Measurements from ENCODE around the gene UCN3. TPM values are rescaled to one million over a fixed set of nuclear protein-coding genes. Genes with fewer than 3 reads are reported as not detected.

Gene UCN3
- total RNA-seq, 1 experiment from 2014 or later = not detected

DNA sequence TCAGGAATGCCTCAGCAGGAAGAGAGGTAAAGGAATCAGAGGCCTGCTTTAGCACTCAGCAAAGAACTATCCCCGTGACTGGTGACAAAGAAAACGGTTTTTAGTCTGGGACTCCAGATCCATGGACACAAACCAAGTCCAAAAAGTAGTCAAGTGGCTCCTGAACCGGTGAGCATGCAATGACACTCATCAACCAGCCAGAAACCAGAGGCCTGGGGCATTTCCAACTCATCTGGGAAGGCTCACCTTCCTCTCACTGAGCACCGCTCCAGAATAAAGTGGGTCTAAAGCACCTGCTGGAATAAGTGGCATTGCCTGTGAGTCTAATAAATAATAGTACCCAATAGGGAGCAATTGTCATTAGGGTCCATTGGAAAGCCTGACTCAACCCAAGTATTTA, 17.9 kb upstream of the UCN3 start:
- H2BK15ac ChIP-seq (ENCODE audit: low read depth, low read length) = no peak overlapping the region
- WGBS (ENCODE audit: extremely low coverage, insufficient read length, low lambda C conversion rate) = no CpG with 5 or more reads among the region's 4 CpGs
- H3K23me2 ChIP-seq (ENCODE audit: insufficient read length, low read depth, low read length, poor library complexity, severe bottlenecking) = no peaks in the 10 kb centered on the region
- no peaks in the 10 kb centered on the region for H3K9me3 ChIP-seq (ENCODE audit: control insufficient read depth, low read depth, low read length)
- no peaks in the 10 kb centered on the region; the same call in 1 of the 2 replicates for H3K27me3 Mint-ChIP-seq (ENCODE audit: low read depth)
- H4K8ac ChIP-seq (replicated peaks; ENCODE audit: insufficient read length, low read depth, low read length) = no peak overlapping the region
- H3K9me3 Mint-ChIP-seq = peaks cover 0 to 25% of the 10 kb centered on the region in 2 experiments; a peak in 2 of 5 replicates
- H2BK20ac ChIP-seq (ENCODE audit: low read depth, low read length, poor library complexity, severe bottlenecking) = no peak overlapping the region
- H2BK120ac ChIP-seq (ENCODE audit: low read depth, low read length, poor library complexity, severe bottlenecking) = no peak overlapping the region
- no peak overlapping the region for H3K56ac ChIP-seq (ENCODE audit: insufficient read length, low read depth, low read length)
- no peaks in the 10 kb centered on the region for H3K4me1 ChIP-seq (ENCODE audit: insufficient read depth, low read length)
- H2AK5ac ChIP-seq (ENCODE audit: insufficient read length, low read length) = no peak overlapping the region
- H4K91ac ChIP-seq (ENCODE audit: insufficient read length, low read depth, low read length) = no peak overlapping the region
- H4K20me1 ChIP-seq (ENCODE audit: control insufficient read depth, insufficient read depth, insufficient read length) = no peaks in the 10 kb centered on the region
- H3K4me3 Mint-ChIP-seq = no peak overlapping the region
- H2AFZ ChIP-seq (ENCODE audit: low read length) = no peak overlapping the region
- no peaks in the 10 kb centered on the region for H3K27me3 ChIP-seq (ENCODE audit: insufficient read depth, low read length)
- H3K4me2 ChIP-seq (ENCODE audit: insufficient read depth, insufficient read length, low read length) = no peak overlapping the region
- DNase-seq = no peak
- H3T11ph ChIP-seq (ENCODE audit: low read length) = no peak overlapping the region
- no peaks in the 10 kb centered on the region for H3K36me3 Mint-ChIP-seq (ENCODE audit: insufficient read depth in 1 of 3, low read depth in 3 of 3)
- no peak overlapping the region for H3K14ac ChIP-seq (ENCODE audit: insufficient read depth, low read length)
- no peak overlapping the region for H3K4ac ChIP-seq (ENCODE audit: low read depth, low read length)
- H3K4me1 Mint-ChIP-seq = peaks cover 4 to 5% of the 10 kb centered on the region in 2 experiments; a peak in 3 of 4 replicates
- H3K27ac Mint-ChIP-seq = no peak overlapping the region; a peak in 1 of 7 replicates
- no peaks in the 10 kb centered on the region for H3K79me2 ChIP-seq (ENCODE audit: insufficient read depth, low read length)
- H3K79me1 ChIP-seq (ENCODE audit: insufficient read depth, low read depth, low read length, poor library complexity, severe bottlenecking) = no peaks in the 10 kb centered on the region
- H2BK12ac ChIP-seq (ENCODE audit: insufficient read length, low read depth, low read length) = no peak overlapping the region
- H2BK5ac ChIP-seq (ENCODE audit: insufficient read length, low read length) = no peak overlapping the region
- H3K18ac ChIP-seq (ENCODE audit: insufficient read length, low read depth, low read length) = no peak overlapping the region
- no peak overlapping the region for H3K27ac ChIP-seq (ENCODE audit: insufficient read length, low read depth, low read length)
- TF ChIP-seq, protein P1, sequence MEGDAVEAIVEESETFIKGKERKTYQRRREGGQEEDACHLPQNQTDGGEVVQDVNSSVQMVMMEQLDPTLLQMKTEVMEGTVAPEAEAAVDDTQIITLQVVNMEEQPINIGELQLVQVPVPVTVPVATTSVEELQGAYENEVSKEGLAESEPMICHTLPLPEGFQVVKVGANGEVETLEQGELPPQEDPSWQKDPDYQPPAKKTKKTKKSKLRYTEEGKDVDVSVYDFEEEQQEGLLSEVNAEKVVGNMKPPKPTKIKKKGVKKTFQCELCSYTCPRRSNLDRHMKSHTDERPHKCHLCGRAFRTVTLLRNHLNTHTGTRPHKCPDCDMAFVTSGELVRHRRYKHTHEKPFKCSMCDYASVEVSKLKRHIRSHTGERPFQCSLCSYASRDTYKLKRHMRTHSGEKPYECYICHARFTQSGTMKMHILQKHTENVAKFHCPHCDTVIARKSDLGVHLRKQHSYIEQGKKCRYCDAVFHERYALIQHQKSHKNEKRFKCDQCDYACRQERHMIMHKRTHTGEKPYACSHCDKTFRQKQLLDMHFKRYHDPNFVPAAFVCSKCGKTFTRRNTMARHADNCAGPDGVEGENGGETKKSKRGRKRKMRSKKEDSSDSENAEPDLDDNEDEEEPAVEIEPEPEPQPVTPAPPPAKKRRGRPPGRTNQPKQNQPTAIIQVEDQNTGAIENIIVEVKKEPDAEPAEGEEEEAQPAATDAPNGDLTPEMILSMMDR (conservative IDR thresholded peaks at IDR 0.05) = no peak
- no peak overlapping the region for H4K5ac ChIP-seq (ENCODE audit: insufficient read length, low read depth, low read length)
- H3K23ac ChIP-seq (ENCODE audit: insufficient read length, low read depth, low read length) = no peak overlapping the region
- H3K9ac ChIP-seq (ENCODE audit: extremely low read depth, insufficient read length, low read length) = no peak overlapping the region

All from H9 (cell line).